MM.1S (cell line): ENCODE results near the gene MLLT10.

Source experiments
- EZH2 ChIP-seq: fragments of 300-600 bp; sonication (generic); optimal IDR thresholded peaks from 2 replicates; pipeline ENCODE3; 2017; ENCODE audit warnings: low read depth, mild to moderate bottlenecking, antibody characterized with exemption, low read length, mixed read lengths
- TF ChIP-seq, protein P1 (sequence below): fragments of 300-600 bp; sonication (generic); IDR thresholded peaks from 2 replicates; pipeline ENCODE4 v1.5.1; 2016; ENCODE audit warnings: antibody characterized with exemption, low read length, mixed read lengths

GRCh38 chr10:21501731-21502347 lies 32.2 kb upstream of the MLLT10 start:
- TF ChIP-seq, protein P1, sequence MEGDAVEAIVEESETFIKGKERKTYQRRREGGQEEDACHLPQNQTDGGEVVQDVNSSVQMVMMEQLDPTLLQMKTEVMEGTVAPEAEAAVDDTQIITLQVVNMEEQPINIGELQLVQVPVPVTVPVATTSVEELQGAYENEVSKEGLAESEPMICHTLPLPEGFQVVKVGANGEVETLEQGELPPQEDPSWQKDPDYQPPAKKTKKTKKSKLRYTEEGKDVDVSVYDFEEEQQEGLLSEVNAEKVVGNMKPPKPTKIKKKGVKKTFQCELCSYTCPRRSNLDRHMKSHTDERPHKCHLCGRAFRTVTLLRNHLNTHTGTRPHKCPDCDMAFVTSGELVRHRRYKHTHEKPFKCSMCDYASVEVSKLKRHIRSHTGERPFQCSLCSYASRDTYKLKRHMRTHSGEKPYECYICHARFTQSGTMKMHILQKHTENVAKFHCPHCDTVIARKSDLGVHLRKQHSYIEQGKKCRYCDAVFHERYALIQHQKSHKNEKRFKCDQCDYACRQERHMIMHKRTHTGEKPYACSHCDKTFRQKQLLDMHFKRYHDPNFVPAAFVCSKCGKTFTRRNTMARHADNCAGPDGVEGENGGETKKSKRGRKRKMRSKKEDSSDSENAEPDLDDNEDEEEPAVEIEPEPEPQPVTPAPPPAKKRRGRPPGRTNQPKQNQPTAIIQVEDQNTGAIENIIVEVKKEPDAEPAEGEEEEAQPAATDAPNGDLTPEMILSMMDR = no peak
- no peak for TF ChIP-seq EZH2
